GM12878 (cell line): ENCODE measurements around the gene TRAF3IP3. TPM values are rescaled to one million over a fixed set of nuclear protein-coding genes. Genes with fewer than 3 reads are reported as not detected.

Experiments used
- ATAC-seq: fragments of 200-7000 bp; cut with Tn5 transposase; 3 replicates; pipeline ENCODE4 v1.9.1; 2020; ENCODE audit warnings: mild to moderate bottlenecking, moderate library complexity
- BruUV-seq: library from RNA; stranded (reverse); fragments of 400-500 nt; replicated peaks from 2 replicates; lab custom pipeline; 2021; lab: Mats Ljungman, UMichigan
- CTCF ChIA-PET: fragments of 300-600 bp; sonication (Branson Sonifier 250); formaldehyde crosslinking; extraction: SDS; loops from one replicate; lab custom pipeline; 2021; ENCODE audit warnings: inconsistent platforms; lab: Yijun Ruan, JAX
- POLR2A ChIA-PET: fragments of 350-600 bp; formaldehyde crosslinking; extraction: SDS; loops from one replicate; lab custom pipeline; 2021; ENCODE audit warnings: inconsistent platforms; lab: Charles Lee
- RAD21 ChIA-PET: fragments of 300-600 bp; sonication (Branson Sonifier 250); formaldehyde crosslinking; loops from one replicate; lab custom pipeline; 2023; ENCODE audit warnings: antibody characterized with exemption; ENCODE audit not compliant: unreplicated experiment; lab: Charles Lee
- SMC1A ChIA-PET: fragments of 300-600 bp; sonication (Branson Sonifier 250); formaldehyde crosslinking; loops from one replicate; lab custom pipeline; 2023; ENCODE audit not compliant: unreplicated experiment, uncharacterized antibody; lab: Charles Lee
- DNase-seq: peaks from one replicate; pipeline ENCODE4 v3.0.0-alpha.2; 2011; ENCODE audit warnings: low read depth, low spot score
- FAIRE-seq: peaks from 3 replicates; lab custom pipeline; 2011; peaks lifted over from hg19 to GRCh38; lab: Jason Lieb, UNC
- H2AFZ ChIP-seq: 2 replicates; pipeline ENCODE4 v1.6.0; 2011; ENCODE audit warnings: low read depth, low read length, control low read depth; ENCODE audit not compliant: control insufficient read depth
- H3K27ac ChIP-seq: 2 replicates; pipeline ENCODE4 v1.5.1; 2011; ENCODE audit warnings: control low read depth; ENCODE audit not compliant: control insufficient read depth, insufficient read depth
- H3K27me3 ChIP-seq, 2 experiments: replicated peaks in 1 of 2; 2 replicates each; pipeline versions ENCODE4 v1.6.0 to v1.6.1; 2011; ENCODE audit warnings: low read length in 1 of 2; ENCODE audit not compliant: control insufficient read depth in 2 of 2, insufficient read depth in 2 of 2
- H3K36me3 ChIP-seq, 2 experiments: 2 replicates each; pipeline ENCODE4 v1.5.1; 2011; ENCODE audit warnings: low read length in 1 of 2; ENCODE audit not compliant: control insufficient read depth in 2 of 2, insufficient read depth in 2 of 2
- H3K4me1 ChIP-seq: 2 replicates; pipeline ENCODE4 v1.6.1; 2011; ENCODE audit warnings: mild to moderate bottlenecking, low read length, moderate library complexity, mixed read lengths; ENCODE audit not compliant: control insufficient read depth, insufficient read depth
- H3K4me2 ChIP-seq: 2 replicates; pipeline ENCODE4 v1.6.0; 2011; ENCODE audit warnings: control low read depth; ENCODE audit not compliant: control insufficient read depth, insufficient read depth
- H3K4me3 ChIP-seq: fragments of 200-600 bp; sonication (generic); 2 replicates; pipeline ENCODE4 v1.5.1; 2016
- H3K79me2 ChIP-seq: 2 replicates; pipeline ENCODE4 v1.6.0; 2011; ENCODE audit warnings: low read length; ENCODE audit not compliant: control insufficient read depth, insufficient read depth
- H3K9ac ChIP-seq: 2 replicates; pipeline ENCODE4 v1.8.0; 2011; ENCODE audit warnings: low read length, control low read depth, mixed read lengths; ENCODE audit not compliant: control insufficient read depth, insufficient read depth
- H3K9me3 ChIP-seq: replicated peaks from 3 replicates; pipeline ENCODE4 v1.5.1; 2011; ENCODE audit warnings: mild to moderate bottlenecking, low read length; ENCODE audit not compliant: control insufficient read depth, insufficient read depth
- H4K20me1 ChIP-seq: 2 replicates; pipeline ENCODE4 v1.6.0; 2011; ENCODE audit not compliant: control insufficient read depth, insufficient read depth
- BHLHE40 ChIP-seq, 2 experiments: fragments of 450-650 bp in 1 of 2; IDR thresholded peaks; 2 replicates each; pipeline ENCODE4 v1.6.1; 2011 to 2017; ENCODE audit warnings: low read depth in 2 of 2, borderline replicate concordance in 1 of 2, improper control_type of control experiment in 1 of 2, low read length in 1 of 2, mild to moderate bottlenecking in 1 of 2
- DPF2 ChIP-seq: fragments of 450-650 bp; IDR thresholded peaks from 2 replicates; pipeline ENCODE4 v1.6.1; 2017; ENCODE audit warnings: mild to moderate bottlenecking
- EP300 ChIP-seq, 2 experiments: fragments of 150-350 bp in 1 of 2; IDR thresholded peaks; 2 replicates each; pipeline ENCODE4 v1.6.1; 2011 to 2012; ENCODE audit warnings: low read depth in 2 of 2, low read length in 2 of 2, borderline replicate concordance in 1 of 2, improper control_type of control experiment in 1 of 2, inconsistent platforms in 1 of 2; ENCODE audit not compliant: control insufficient read depth in 1 of 2
- HDAC6 ChIP-seq: fragments of 200-600 bp; sonication (generic); IDR thresholded peaks from one replicate; pipeline ENCODE4 v1.8.0; 2017; ENCODE audit warnings: antibody characterized with exemption; ENCODE audit not compliant: unreplicated experiment
- JUNB ChIP-seq: IDR thresholded peaks from 2 replicates; pipeline ENCODE4 v1.6.1; 2016; ENCODE audit warnings: antibody characterized with exemption, mild to moderate bottlenecking
- MTA2 ChIP-seq: fragments of 450-650 bp; IDR thresholded peaks from 2 replicates; pipeline ENCODE4 v1.6.1; 2016; ENCODE audit warnings: low read depth, mild to moderate bottlenecking, moderate library complexity
- NFIC ChIP-seq: IDR thresholded peaks from 2 replicates; pipeline ENCODE4 v1.6.1; 2012; ENCODE audit warnings: low read depth, mild to moderate bottlenecking, inconsistent platforms, low read length, moderate library complexity
- POLR2AphosphoS2 ChIP-seq: IDR thresholded peaks from 2 replicates; pipeline ENCODE4 v1.6.1; 2011; ENCODE audit warnings: low read depth, mild to moderate bottlenecking, low read length, improper control_type of control experiment, moderate library complexity
- RELA ChIP-seq: fragments of 450-650 bp; IDR thresholded peaks from 2 replicates; pipeline ENCODE4 v1.8.0; 2014; ENCODE audit warnings: borderline replicate concordance; ENCODE audit not compliant: partially characterized antibody
- RFX5 ChIP-seq: IDR thresholded peaks from 2 replicates; pipeline ENCODE4 v1.6.1; 2011; ENCODE audit warnings: low read depth, low read length, improper control_type of control experiment
- RUNX3 ChIP-seq: IDR thresholded peaks from 2 replicates; pipeline ENCODE4 v1.6.1; 2012; ENCODE audit warnings: low read length, inconsistent platforms
- SREBF2 ChIP-seq: IDR thresholded peaks from 2 replicates; pipeline ENCODE4 v1.6.1; 2012; ENCODE audit warnings: mild to moderate bottlenecking, low read length
- TAF1 ChIP-seq: IDR thresholded peaks from 2 replicates; pipeline ENCODE4 v1.6.1; 2011; ENCODE audit warnings: mild to moderate bottlenecking, low read depth, low read length, borderline replicate concordance
- TCF7 ChIP-seq: IDR thresholded peaks from 2 replicates; pipeline ENCODE4 v1.6.1; 2014; ENCODE audit warnings: antibody characterized with exemption, borderline replicate concordance
- ZNF274 ChIP-seq: IDR thresholded peaks from one replicate; pipeline ENCODE4 v1.8.0; 2011; ENCODE audit not compliant: insufficient read length, insufficient read depth
- ZNF384 ChIP-seq: IDR thresholded peaks from 2 replicates; pipeline ENCODE4 v1.6.1; 2012; ENCODE audit warnings: low read depth, mild to moderate bottlenecking, low read length, improper control_type of control experiment, borderline replicate concordance
- WGBS: methylation state at CpG from one replicate; pipeline ENCODE4 v1.1.6; 2016; ENCODE audit warnings: low lambda C conversion rate; ENCODE audit not compliant: insufficient replicate concordance, insufficient coverage; ENCODE audit errors: missing lambda C conversion rate; 5-methylcytosine and 5-hydroxymethylcytosine counted together
- in situ Hi-C: fragments of 300-500 bp; cut with MboI; formaldehyde crosslinking; loops from 9 replicates; pipeline ENCODE4 v1.14.3; 2018; ENCODE audit warnings: mixed read lengths
- intact Hi-C: fragments of 100-400 bp; cut with micrococcal nuclease; formaldehyde crosslinking; loops from one replicate; pipeline ENCODE4 v1.14.2; 2022; ENCODE audit not compliant: unreplicated experiment
- polyA plus RNA-seq, 11 experiments: library from polyadenylated mRNA; depleted of rRNA in 4 of 11; unstranded in 6 of 11; stranded (reverse) in 5 of 11; fragments of >200 nt; fragmentation: Nextera tagmentation in 4 of 11; fragmentation: Illumina TruSeq in 1 of 11; extraction: Ambion mirVana in 4 of 11; extraction: Trizol in 1 of 11; gene quantifications; 1 replicate in 1 of 11; 2 replicates in 10 of 11; pipeline versions ENCODE4 v1.2.1 to v1.2.3, GENCODE V29; 2011 to 2016; ENCODE audit warnings: inconsistent platforms in 2 of 11, missing spikeins in 2 of 11, low read depth in 1 of 11
- total RNA-seq, 4 experiments: library from RNA; depleted of rRNA in 3 of 4; stranded (reverse); fragments of >200 nt in 3 of 4; fragmentation: Illumina TruSeq in 1 of 4; extraction: Trizol in 1 of 4; gene quantifications; 2 replicates each; pipeline versions ENCODE4 v1.2.1 to v1.2.3, GENCODE V29; 2013 to 2021
- TF ChIP-seq, protein P1 (sequence below): IDR thresholded peaks from 2 replicates; pipeline ENCODE4 v1.6.1; 2012; ENCODE audit warnings: low read depth, low read length, improper control_type of control experiment

Gene TRAF3IP3
- total and polyA plus RNA-seq, 10 of the 15 experiments (the other 5 are each of a cell fraction or from before 2014, with no cell fraction given): 61.6 to 121 (median 96.5) TPM

DNA sequence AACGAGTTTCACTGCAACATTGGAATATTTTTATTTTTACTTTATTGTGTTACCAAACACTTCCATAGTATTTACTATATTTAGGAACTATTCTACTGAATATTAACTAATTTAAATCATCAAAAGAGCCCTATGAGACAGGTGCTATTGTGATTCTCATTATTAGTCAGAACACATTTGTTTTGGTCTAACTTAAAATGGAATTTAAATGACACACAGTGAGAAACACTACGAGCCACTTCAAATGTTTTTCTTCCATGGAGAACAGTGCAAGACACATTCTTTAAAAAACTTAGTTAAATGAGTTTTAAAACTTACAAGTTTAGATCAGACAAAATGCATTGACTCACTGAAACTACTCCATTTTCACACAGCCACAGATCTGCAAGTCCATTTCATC is 6.6 kb upstream of the TRAF3IP3 start:
- POLR2A ChIA-PET: interaction anchor here (0.9 to 1.7 kb wide), 5 partner anchors 19 to 99 kb away, joined by 3 to 6 read pairs (median 3); partner anchors contain the start of gene G0S2
- Histone ChIP-seq H3K27ac (no peak overlapping the region), H3K4me2 (peak overlapping the region; percentile 7; the same call in 1 of the 2 replicates), H4K20me1 (no peaks in the 10 kb centered on the region), H3K4me1 (peaks cover 40% of the 10 kb centered on the region), H3K36me3 (no peaks in the 10 kb centered on the region), H2AFZ (no peak overlapping the region), H3K9me3 (no peaks in the 10 kb centered on the region), H3K9ac (no peak overlapping the region), H3K79me2 (no peaks in the 10 kb centered on the region), H3K27me3 (no peaks in the 10 kb centered on the region), H3K4me3 (no peak overlapping the region)
- CTCF ChIA-PET: interaction anchor here (0.6 to 6.3 kb wide), 46 partner anchors 8 to 182 kb away, joined by 3 to 86 read pairs (median 8); partner anchors contain the start of genes C1orf74, G0S2, HSD11B1 and LAMB3
- no TSS peak for BruUV-seq
- in situ Hi-C loops (loop anchor here (5.0 kb wide), 1 partner anchor 172 kb away; no protein-coding TSS in a partner anchor), intact Hi-C loops (loop anchor here (2.0 to 10.0 kb wide), 4 partner anchors 78 to 144 kb away; partner anchors contain the start of genes LAMB3 and UTP25)
- FAIRE-seq (no peak), DNase-seq (no peak), ATAC-seq (no peak)
- RAD21 ChIA-PET: interaction anchor here (0.7 to 12.6 kb wide), 23 partner anchors 8 to 182 kb away, joined by 3 to 188 read pairs (median 5); partner anchors contain the start of genes C1orf74, G0S2, HSD11B1 and LAMB3
- TF ChIP-seq BHLHE40 (IDR thresholded peaks at IDR 0.05; ENCODE audit: borderline replicate concordance in 1 of 2, low read depth in 2 of 2, low read length in 1 of 2) (no peak), HDAC6 (no peak), POLR2AphosphoS2 (no peak), ZNF384 (no peak), TCF7 (peak; percentile 30; the same call in 1 of the 2 replicates), TAF1 (no peak), DPF2 (0 out of 2 replicates have a peak, but pooled peaks have one; percentile 26), RFX5 (no peak), JUNB (peak; percentile 72), RUNX3 (peak; percentile 23; the same call in 1 of the 2 replicates), NFIC (peak; percentile 35; the same call in 1 of the 2 replicates), EP300 (IDR thresholded peaks at IDR 0.05; ENCODE audit: borderline replicate concordance in 1 of 2, control insufficient read depth in 1 of 2, low read depth in 2 of 2, low read length in 2 of 2) (peak in 1 of 2 experiments; percentile 30; a peak in 1 of 4 replicates), MTA2 (no peak), SREBF2 (no peak), RELA (no peak), ZNF274 (no peak)
- TF ChIP-seq, protein P1, sequence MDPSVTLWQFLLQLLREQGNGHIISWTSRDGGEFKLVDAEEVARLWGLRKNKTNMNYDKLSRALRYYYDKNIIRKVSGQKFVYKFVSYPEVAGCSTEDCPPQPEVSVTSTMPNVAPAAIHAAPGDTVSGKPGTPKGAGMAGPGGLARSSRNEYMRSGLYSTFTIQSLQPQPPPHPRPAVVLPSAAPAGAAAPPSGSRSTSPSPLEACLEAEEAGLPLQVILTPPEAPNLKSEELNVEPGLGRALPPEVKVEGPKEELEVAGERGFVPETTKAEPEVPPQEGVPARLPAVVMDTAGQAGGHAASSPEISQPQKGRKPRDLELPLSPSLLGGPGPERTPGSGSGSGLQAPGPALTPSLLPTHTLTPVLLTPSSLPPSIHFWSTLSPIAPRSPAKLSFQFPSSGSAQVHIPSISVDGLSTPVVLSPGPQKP: no peak
- 0% methylated on average over 2 of the region's 2 CpGs for WGBS
- SMC1A ChIA-PET: interaction anchor here (0.9 to 13.9 kb wide), 28 partner anchors 10 to 173 kb away, joined by 3 to 282 read pairs (median 4); partner anchors contain the start of genes C1orf74, G0S2 and LAMB3
